CD4-positive, alpha-beta T cell treated with Interferon gamma for 1 hour (primary cell): Measurements from ENCODE around the gene MGLL.

ENCODE experiments used
- DNase-seq: peaks from one replicate; pipeline ENCODE4 v3.0.0-alpha.2; 2020

The MGLL gene

GRCh38 chr3:127644641-127645370 lies 177.5 kb downstream of the MGLL start:
- DNase-seq, result no peak

- DNase-seq, result no peak
Observed at GRCh38 chr3:127640042-127640355, 182.3 kb downstream of the MGLL start.

- no peak for DNase-seq
Observed at GRCh38 chr3:127639173-127640041, 182.9 kb downstream of the MGLL start.
